DMS 273 treated with DMSO at 0.1 percent for 48 hours (cell line): ENCODE measurements around the gene CBX7.

Source experiments
- DNase-seq: peaks from one replicate; lab custom pipeline; 2025; lab: John Stamatoyannopoulos, UW

The CBX7 gene

DNA sequence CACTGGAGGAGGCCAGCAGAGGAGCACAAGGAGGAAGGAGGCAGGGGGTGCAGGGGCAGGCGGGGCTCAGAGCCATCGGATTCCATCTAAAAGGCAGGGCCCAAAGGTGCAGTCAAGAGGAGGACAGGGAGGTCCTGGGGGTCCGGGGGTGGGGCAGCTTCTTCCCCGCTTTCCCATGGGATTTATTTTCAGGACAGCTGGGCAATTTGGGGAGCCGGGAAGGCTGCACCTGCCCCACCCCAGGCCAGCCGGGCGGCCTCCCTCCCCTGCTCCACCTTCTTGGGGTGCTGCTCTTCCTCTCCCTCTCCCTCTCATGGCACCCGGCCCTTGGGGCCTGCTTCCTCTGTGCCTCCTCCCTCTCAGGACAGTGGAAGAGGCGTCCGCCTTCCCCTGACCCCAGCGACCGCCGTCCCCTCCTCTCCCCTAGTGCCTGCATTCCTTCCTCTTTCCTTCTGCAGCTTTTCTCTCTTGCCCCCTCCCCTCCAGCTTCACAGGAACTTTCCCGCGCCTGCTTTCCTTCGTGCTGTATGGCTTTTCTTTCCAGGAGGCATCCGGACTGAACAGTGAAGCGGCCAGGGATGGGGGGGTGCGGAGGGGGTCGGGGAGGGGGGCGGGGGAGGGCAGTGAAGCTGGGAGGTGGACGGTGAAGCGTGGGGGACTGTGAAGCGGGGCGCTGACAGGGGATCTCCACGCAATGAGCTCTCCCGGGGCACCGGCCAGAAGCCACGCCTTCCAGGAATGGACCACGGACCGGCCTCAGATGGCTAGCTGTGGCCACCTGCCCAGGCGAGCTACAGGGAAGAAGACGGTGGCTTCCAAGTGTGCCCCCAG lies 28.5 kb downstream of the CBX7 start:
- DNase-seq: no peak

DNA sequence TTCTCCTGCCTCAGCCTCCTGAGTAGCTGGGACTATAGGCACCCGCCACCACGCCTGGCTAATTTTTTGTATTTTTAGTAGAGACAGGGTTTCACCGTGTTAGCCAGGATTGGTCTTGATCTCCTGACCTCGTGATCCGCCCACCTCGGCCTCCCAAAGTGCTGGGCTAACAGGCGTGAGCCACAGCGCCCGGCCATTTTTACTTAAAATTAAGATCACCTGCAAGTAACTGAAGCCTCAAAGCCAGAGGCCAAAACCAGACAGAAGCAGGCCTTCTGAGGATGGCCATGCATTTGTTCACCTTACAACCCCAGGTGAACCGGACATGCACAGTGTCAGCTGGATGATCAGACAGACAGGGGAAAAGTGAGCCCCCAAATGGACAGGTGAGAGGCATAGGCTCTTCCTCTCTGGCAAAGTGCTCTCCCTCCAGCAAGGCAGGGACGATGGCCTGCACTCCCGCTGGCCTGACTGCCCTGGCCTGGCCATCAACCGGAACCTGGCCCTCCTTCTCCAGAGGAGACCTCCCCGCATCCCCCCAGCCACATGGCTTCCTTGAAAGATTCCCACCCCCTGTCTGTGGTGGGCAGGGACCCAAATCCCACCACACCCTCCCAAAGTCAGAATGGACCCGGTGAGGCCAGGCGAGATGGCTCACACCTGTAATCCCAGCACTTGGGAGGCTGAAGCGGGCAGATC lies 29.6 kb downstream of the CBX7 start:
- DNase-seq: no peak

DNA sequence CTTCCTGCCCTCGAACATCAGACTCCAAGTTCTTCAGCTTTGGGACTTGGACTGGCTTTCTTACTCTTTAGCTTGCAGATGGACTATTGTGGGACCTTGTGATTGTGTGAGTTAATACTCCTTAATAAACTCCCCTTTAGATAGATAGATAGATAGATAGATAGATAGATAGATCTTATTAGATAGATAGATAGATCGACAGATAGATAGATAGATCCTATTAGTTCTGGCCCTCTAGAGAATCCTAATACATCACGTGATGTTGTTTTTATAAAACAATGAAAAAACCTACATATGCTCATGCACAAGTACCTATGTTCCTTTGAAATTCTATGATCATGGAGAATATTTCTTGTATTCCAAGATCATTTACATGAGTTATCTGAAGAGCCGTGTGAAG lies 31.5 kb downstream of the CBX7 start:
- DNase-seq: no peak

DNA sequence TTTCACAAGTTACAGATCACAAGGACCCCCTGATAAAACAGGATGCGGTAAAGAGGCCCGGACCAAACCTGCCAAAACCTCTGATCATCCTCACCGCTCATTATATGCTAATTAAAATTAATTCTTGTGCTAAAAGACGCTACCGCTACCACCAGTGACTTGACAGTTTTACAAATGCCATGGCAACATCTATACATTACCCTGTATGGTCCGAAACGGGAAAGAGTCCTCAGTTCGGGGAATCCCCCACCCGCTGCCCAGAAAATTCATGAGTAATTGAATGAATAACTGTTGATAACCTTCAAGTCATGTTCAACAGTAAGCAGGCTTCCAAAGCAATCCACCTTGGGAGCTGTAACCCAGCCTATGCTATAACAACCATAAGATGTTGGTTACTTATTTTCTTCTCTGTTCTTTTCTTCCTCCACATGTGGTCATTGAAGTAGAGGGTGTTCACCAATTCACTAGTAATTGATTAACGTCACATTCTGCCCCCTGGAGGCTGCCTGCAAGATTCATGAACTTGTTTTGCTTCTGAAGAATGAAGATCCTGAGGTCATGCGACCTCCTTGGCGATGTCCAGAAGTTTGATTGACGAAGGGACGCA lies 34.8 kb downstream of the CBX7 start:
- no peak for DNase-seq

DNA sequence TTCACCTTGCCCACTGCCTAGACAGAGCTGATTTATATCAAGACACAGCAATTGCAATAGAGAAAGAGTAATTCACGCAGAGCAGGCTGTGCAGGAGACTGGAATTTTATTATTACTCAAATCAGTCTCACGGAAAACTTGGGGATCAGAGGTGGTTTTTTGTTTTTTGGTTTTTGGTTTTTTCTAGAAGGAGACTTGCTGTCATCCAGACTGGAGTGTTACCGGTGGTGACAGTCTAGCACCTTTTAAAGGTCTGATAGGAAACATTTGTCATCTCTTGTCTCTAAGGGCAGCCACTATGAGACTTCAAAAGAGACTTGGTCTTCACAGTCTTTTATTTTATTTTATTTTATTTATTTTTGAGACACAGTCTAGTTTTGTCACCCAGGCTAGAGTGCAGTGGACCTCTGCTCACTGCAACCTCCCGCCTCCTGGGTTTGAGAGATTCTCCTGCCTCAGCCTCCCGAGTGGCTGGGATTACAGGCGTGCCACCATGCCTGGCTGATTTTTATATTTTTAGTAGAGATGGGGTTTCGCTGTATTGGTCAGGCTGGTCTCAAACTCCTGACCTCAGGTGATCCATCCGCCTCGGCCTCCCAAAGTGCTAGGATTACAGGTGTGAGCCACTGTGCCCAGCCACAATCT lies 36.4 kb downstream of the CBX7 start:
- DNase-seq: no peak

DNA sequence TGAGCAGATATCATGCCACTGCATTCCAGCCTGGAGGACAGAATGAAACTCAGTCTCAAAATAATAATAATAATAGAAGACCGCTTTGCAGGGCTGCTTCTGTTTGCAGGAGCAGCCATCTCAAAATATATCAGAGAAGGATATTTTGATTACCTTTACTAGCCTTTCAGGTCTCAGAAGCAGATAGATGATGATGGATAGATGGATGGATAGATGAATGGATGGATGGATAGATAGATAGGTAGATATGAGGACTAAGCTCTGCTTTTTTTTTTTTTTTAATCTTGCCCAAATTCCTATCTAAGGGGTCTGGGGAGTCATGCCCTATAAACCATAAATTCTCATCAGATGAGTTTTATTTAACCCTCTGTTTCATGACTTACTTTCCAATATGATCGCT lies 36.9 kb downstream of the CBX7 start:
- DNase-seq: no peak

DNA sequence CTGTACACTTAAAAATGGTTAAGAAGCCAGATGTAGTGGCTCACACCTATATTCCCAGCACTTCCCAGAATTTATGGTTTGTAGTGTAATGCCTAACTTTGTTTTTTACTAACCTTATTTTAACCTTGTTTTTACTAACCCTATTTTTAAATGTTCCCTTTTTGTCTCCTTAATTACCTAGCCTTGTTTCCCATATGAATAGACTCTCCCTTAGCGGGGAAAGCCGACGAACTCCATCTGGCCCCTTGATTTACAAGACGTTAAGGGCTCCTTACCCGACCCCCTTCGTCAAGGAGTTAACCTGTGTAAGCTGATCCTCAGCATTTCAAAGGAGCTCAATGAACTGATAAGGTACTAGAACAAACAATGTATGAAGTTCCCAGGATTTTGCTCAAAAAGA lies 38.4 kb downstream of the CBX7 start:
- no peak for DNase-seq

DNA sequence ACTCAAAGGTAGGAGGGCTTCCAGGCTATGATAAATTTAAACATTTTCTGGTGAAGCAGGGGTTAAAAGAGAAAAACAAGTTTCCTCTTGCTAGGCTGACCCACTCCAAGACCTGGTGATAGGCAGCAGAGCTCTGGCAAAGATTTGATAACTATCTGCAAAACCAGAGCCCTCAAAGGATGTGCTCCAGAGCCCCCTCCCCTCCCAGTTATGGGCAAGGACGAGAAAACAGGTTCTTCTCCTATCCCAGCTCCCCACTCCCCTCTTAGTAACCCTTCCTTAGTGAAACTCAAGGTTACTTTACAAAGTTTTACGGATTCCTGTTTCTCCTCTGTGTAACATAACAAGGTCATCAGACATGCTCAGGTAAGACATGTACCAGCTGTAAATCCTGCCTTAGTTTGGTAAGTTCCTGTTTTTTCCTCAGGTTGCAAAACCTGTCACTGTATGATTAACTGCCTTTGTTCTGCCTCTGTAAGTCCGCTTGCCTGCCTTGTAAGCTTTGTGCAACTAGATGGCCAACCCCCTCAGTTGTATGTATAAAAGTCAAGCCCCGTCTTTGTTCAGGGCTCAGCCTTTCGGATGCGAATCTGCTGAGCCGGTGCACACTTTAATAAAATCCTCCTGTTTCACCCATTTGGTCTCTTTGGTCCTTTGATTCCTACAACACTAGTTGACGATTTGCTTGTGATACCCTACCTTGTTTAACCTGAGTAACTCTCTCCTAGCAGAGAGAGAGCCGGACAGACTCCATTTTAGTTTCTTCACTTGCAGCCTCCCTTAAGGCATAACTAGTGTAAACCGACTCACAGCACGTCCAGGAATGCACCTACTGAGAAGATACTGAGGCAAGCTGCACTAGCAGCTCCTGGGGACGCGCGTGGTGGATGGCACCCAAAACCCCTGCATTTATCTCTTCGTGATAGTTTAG lies 41.6 kb downstream of the CBX7 start:
- no peak for DNase-seq

DNA sequence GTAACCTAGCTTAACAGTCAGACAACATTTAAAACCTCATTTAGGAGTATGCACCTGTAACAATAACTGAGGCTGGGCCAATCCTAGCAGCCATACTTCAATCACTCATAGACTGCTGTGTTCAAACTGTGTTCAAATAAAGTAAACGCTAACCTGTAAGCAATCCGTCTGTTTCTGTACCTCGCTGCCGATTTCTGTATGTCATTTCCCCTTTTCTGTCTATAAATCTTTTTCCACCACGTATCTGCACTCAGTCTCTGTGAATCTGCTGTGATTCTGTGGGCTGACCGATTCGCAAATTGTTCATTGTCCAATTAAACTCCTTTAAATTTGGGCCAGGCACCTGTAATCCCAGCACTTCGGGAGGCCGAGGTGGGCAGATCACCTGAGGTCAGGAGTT lies 43.1 kb downstream of the CBX7 start:
- DNase-seq: no peak

DNA sequence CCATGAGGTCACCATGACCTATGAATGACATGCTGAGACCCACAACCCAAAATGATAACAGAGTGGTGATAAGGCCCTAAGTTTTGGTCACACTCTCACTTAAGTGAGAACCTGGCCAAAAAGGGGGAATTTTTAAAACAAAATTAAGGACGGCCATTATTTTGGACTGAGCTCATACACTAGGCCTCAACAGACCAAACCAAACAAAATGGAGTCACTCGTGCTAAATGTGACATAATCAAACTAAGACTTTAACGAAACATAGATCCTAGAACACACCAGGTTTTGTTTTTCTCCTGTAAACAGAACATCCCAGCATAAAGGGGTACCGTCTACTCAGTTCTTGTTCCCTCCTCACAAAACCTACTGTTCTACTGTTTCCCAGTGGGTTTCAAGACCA lies 44.0 kb downstream of the CBX7 start:
- DNase-seq: no peak

DNA sequence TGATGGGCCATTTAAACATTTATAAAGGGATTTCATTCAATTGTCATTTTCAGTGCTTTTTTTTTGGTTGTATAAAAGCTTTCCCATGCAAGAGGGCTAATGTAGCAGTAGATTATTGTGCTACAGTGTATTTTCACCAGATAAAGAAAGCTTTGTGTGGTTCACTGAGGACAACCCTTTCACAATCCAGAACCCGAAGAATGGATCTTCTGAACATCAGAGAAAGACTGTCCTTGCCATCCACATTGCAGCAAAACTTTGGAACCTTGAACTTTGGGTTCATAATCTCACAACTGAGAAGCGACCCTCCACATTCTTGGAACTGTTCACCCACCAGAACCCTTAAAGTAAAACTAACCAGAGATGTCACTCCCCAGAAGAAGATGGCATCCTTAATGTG lies 46.2 kb downstream of the CBX7 start:
- no peak for DNase-seq

DNA sequence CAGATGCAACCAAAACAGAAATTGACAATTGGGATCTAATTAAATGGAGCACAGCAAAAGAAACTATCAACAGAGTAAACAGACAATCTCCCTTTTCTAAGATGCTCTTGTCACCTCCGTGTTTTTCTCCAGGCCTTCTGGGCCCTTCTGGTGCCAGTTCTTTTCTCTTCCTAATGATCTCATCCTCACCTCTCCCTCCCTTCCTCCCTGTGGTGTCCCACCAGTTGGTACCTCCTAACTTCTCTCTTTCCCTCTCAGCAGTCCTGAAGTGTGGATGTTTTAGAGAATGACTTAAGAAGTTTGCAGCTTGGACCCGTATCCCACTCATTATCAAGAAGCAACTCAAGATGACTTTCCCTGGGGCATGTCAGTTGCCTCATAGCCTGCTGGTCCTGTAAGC lies 49.0 kb downstream of the CBX7 start:
- DNase-seq: no peak

DNA sequence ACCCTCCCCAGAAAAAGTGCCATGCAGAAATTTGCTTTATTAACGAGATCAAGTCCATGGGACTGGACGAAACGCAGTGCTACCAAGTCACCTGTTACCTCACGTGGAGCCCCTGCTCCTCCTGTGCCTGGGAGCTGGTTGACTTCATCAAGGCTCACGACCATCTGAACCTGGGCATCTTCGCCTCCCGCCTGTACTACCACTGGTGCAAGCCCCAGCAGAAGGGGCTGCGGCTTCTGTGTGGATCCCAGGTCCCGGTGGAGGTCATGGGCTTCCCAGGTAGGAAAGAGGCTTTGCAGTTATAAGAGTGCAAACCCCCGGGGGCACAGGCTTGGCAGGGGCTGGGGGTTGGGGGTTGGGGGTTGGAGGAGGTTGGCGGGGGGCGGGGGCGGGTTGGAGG lies 51.3 kb downstream of the CBX7 start:
- DNase-seq: no peak

DNA sequence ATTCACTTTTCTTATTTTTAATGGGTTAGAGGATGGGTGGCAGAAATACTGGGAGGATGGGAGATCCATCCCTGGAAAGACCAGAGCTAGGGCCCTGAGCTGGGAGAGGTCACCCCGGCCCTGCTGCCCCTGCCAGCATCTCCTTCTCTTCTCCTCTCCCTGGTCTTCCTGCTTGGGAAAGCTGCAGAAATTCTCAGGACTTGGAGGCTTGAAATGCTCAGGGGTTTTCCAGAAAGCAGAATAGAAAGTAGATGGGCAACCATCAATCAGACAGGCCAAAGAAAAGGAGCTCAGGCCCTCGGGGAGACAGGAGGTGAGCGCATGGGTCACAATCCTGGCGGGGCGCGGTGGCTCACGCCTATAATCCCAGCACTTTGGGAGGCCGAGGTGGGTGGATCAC lies 53.9 kb downstream of the CBX7 start:
- no peak for DNase-seq

DNA sequence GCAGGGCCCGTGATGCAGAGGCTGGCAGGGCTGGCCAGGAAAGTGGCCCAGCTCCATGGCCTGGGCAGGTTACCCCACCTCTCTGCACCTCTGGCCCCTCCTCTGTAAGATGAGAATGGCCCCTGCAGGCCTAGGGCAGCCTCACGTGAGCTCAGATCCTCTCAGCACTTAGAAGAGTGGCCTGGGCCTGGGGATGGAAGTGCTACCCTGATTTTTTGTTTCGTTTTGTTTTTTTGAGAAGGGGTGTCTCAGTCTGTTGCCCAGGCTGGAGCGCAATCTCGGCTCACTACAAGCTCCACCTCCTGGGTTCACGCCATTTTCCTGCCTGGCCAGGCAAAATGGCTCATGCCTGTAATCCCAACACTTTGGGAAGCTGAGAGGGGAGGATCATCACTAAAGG lies 54.5 kb downstream of the CBX7 start:
- DNase-seq: no peak

DNA sequence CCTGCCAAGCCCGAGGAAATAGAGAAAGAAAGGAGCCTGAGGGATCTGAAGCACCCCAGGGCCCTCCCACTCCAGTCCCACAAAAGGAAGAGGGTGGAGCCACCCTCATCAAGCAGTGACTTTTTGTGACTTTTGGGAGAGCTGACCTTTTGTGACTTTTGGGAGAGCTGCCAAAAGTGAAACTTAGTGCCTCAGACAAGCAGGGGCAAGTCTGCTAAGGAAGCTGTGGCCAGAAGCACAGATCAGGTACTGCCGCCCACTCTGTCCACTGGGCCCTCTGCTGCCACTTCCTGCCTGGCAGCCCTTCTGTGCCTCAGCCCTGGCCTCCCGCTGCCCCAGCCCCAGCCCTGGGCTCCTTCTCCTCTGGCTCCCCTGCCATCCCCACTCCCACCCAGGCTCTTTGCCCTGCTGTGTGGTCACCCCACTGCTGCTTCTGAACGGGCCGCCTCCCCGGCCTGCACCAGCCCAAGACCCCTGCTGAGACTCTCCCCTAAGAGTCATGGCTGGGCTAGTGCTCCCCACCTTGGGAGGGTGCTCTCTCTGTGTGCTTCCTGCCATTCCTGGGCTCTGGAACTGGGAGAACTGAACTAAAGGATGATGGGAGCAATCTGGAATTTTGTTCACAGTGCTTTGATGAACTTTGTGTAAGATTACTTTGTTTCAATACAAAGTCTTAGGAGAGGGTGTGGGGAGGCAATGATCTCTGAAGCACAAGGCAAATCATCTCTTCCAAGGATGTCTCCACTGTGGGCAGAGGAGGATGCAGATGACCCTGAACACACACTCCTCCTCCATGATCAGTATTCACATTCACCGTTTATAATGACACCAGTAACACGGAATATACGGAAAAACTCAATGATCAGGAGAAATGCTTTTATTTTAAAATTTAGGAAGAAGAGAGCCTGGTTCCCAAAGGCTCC lies 55.1 kb downstream of the CBX7 start, which contains the start of gene APOBEC3H:
Gene APOBEC3H, plus strand, starts transcription at position 147 of the 923 bp plus-strand sequence. CDS start 3,035 bp downstream, outside the sequence.
- DNase-seq: no peak

DNA sequence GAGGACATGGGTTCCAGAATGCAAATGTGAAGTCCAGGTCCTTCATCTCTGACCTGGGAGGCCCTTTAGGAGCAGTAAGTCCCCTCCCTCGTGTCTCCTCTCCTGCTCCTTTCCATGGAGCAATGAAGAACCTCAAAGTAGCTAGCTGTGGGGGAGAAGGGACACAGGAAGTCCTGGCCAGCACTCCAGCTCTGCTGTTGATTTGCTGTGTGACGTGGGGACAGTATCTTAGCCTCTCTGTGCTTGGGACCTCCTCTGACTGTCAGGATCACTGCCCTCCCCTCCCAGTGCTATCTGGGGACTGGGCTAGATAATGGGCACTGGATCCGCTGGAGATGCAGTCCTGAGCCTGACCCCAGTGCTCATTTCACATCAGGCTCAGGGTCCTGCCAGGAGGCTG lies 56.5 kb downstream of the CBX7 start:
- DNase-seq: no peak

DNA sequence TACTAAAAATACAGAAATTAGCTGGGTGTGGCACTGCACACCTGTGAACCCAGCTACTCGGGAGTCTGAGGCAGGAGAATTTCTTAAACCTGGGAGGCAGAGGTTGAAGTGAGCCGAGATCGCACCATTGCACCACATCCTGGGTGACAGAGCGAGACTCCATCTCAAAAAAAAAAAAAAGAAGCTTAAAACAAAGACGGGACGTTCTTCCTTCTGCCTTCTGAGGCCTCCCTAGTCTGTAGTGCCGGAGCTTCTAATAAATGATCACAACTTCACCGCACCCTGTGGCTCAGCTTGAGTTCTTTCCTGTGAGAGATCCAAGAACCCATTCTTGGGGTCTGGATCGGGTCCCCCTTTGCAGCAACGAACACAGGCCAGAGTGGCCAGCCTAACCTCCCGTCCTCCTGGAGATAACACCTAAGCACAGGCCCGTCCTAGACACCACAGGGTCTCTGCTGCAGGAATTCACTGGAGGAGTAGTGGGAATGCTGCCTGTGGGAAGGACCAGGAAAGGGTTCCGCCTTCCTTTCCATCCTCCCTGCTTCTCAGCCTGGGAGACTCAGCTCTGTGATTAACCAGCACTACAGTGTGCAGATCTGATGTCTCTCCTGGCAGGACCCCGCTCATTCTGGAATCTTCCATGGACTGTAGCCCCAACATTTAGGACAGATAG lies 57.6 kb downstream of the CBX7 start:
- no peak for DNase-seq

DNA sequence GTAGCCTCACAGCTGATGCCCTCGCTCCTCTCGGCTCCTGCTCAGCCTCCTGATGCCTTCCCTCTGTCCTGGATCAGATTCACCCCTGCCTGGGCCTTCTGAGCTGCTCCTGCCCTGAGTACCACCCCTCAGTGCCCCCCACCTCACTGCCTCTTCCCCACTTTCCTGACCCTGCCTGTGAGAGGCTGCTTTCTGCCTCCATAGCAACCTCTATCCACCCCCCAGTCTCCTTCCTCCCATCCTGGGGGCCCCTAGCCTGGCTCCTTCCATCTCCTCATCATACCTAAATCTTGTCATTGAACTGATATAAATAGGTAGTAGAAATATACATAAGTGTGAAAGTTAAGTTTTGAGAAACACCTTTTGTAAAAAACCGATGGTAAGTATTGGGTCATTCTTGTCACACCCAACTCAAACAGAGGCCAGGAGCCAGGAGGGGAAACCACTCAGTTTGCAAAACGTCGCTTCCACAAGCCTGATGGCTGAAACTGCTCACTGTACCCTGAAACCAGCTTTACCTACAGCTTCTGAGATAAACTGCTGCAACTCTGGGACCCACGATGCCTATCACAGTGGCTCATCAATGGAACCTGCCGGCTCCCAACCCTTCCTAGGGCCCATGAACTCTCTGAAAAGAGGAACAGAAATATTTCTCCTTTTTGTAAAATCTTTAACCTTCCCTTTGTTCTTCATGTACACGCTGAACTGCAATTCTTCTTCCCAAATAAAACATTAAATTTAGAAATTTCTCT lies 60.2 kb downstream of the CBX7 start:
- DNase-seq: no peak
